Right lobe of liver (tissue), 4 donors: ENCODE measurements around the gene PRSS36.

Experiments
- CTCF ChIP-seq, 4 donors: fragments of 200-600 bp in 3 of 4; fragments of 450-650 bp in 1 of 4; IDR thresholded peaks; one replicate each; pipeline versions ENCODE4 v1.5.1 to v1.8.0; 2016 to 2022; ENCODE audit warnings: antibody characterized with exemption in 4 of 4, mild to moderate bottlenecking in 2 of 4
- POLR2A ChIP-seq: fragments of 450-650 bp; IDR thresholded peaks from one replicate; pipeline ENCODE4 v1.6.1; 2017; ENCODE audit warnings: antibody characterized with exemption, mild to moderate bottlenecking
- donor health status: DM: no; HTN: no; CAD: no.
- donor health status: DM: no; HTN: no; CAD: no.
- donor health status: DM: no; HTN: yes; CAD: no.

DNA sequence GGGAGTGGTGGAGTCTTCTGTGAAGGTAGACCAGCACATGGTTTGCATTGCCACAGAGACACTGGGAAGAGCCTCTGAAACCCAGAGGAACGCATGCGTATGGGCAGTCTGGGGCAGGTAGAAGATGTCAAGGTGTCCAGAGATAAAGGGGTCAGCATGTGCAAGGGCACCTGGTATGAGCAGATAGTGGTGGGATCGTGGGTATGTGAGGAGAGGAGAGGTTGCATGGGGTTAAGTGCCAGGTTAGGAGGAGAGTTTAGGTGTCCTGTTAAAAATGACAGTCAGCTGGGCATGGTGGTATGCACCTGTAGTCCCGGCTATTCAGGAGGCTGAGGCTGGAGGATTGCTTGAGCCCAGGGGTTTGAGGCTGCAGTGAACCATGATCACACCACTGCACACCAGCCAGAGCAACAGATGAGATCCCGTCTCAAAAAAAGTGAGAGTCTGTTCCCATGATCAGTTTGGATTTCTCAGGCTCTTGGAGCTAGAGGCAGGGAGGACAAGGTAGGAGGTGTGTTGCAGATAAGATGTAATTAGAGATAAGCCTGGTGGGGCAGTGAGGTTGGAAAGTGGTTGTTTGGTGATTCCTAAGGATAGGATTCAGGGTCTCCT is 49.7 kb upstream of the PRSS36 start:
- TF ChIP-seq CTCF (IDR thresholded peaks at IDR 0.05) (no peak), POLR2A (no peak)
